Measurements from ENCODE around the gene CXorf51A.
"Not testable (repeated sequence)": the region's sequence is repeated elsewhere in the genome, so short reads cannot be mapped to it uniquely, and the experiment has no call there.

Gene CXorf51A

GRCh38 chrX:146814644-146815043 lies at the start of gene CXorf51A:
Gene CXorf51A (minus strand): TSS chrX:146814744. CDS start chrX:146814723, 21 bp downstream.
- not testable (repeated sequence) for DNase-seq

- no peak for DNase-seq
Observed at GRCh38 chrX:146863566-146863965, 49.0 kb upstream of the CXorf51A start.

GRCh38 chrX:146854281-146854680 lies 39.7 kb upstream of the CXorf51A start:
- DNase-seq, result no peak

- no peak for DNase-seq
Observed at GRCh38 chrX:146831994-146832393, 17.4 kb upstream of the CXorf51A start.

- not testable (repeated sequence) for DNase-seq
Observed at GRCh38 chrX:146809471-146809870, 5.1 kb downstream of the CXorf51A start, which contains the start of gene CXorf51B. Gene CXorf51B (plus strand): TSS chrX:146809771. CDS start chrX:146809792, 21 bp downstream.
